ENCODE measurements around the gene FLII. TPM values are rescaled to one million over a fixed set of nuclear protein-coding genes. Genes with fewer than 3 reads are reported as not detected.
A peak's percentile ranks its signal among the peaks of the same experiment; 100 is the strongest.

FLII gene
- total RNA-seq, 1 donor from 2014 or later, result 275 TPM

DNA sequence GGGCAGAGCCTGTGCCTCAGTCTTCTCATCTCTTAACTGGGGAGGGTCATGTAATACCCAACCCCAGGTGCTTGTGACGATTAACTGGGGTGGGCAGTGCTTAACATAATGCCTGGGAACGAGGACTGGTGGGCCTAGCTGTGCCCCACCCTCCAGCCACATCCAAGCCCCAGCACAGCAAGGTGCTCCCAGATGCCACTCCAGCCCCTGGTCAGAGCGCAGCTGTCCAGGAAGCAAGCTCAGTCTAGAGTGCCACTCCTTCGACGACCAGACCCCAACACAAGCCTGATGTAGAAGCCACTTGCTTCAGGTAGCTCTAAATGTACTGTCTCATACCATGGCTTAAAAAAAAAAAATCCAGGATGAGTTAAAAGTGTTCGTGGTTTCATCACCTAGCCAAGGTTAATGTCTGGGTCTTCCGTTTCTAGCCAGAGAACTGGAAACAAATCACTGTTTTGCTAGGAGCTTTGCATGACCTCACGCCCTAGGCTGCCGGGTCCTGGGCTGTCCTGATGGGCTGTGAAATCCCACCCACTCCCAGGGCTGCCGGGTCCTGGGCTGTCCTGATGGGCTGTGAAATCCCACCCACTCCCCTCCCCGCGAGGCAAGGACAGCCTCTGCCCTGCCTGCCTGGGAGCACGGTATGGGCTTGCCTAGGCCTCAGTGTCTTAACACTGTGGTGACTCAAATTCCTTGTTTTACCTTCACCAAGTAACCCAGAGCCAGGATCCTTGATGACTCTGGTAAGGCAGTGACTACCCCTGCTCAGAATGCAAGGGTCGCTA is 9.6 kb upstream of the FLII start:
- Mint-ChIP-seq H3K27me3 (no peaks in the 10 kb centered on the region), H3K4me3 (no peak overlapping the region), H3K27ac (no peak overlapping the region), H3K9me3 (no peaks in the 10 kb centered on the region), H3K4me1 (peaks cover 3% of the 10 kb centered on the region), H3K36me3 (ENCODE audit: low read depth) (peaks cover 6% of the 10 kb centered on the region)
- intact Hi-C loops (cut with micrococcal nuclease), result no loop called here
- DNase-seq, result no peak

DNA sequence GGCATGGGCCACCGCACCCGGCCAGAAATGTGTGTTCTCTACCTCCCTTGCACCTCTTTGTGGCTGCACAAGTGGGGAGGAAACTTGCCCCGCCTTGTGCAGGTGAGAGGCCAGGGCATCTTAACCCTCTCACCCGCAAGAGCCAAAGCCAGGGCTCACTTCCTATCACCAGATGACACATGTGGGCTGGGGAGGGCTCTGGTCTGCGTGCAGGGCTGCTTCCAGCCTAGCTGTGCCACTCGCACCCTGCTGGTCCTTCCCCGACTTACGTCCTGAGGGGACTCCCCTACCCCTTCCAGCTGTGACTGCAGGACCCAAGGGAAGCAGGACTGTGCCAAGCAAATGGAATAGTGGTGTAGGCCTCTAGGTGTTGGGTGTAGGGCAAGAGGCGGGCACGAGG is 8.8 kb upstream of the FLII start:
- no peak overlapping the region for H3K4me3 Mint-ChIP-seq
- H3K36me3 Mint-ChIP-seq (ENCODE audit: low read depth), result peaks cover 4% of the 10 kb centered on the region
- H3K27me3 Mint-ChIP-seq, result no peaks in the 10 kb centered on the region
- no peak for DNase-seq
- H3K9me3 Mint-ChIP-seq, result no peaks in the 10 kb centered on the region
- H3K4me1 Mint-ChIP-seq, result peaks cover 3% of the 10 kb centered on the region
- intact Hi-C loops (cut with micrococcal nuclease), result no loop called here
- no peak overlapping the region for H3K27ac Mint-ChIP-seq

GRCh38 chr17:18263885-18264682 is 5.5 kb upstream of the FLII start:
- no peak overlapping the region for H3K27ac Mint-ChIP-seq
- no peaks in the 10 kb centered on the region for H3K9me3 Mint-ChIP-seq
- H3K4me1 Mint-ChIP-seq, result peaks cover 17% of the 10 kb centered on the region
- no peaks in the 10 kb centered on the region for H3K36me3 Mint-ChIP-seq (ENCODE audit: low read depth)
- no peak for DNase-seq
- no peak overlapping the region for H3K4me3 Mint-ChIP-seq
- intact Hi-C loops (cut with micrococcal nuclease), result no loop called here
- no peaks in the 10 kb centered on the region for H3K27me3 Mint-ChIP-seq

- Mint-ChIP-seq H3K27ac (no peak overlapping the region), H3K36me3 (ENCODE audit: low read depth) (peaks cover 3% of the 10 kb centered on the region), H3K27me3 (no peaks in the 10 kb centered on the region), H3K4me1 (peaks cover 22% of the 10 kb centered on the region), H3K9me3 (no peaks in the 10 kb centered on the region), H3K4me3 (no peak overlapping the region)
- intact Hi-C loops (cut with micrococcal nuclease), result no loop called here
- DNase-seq, result no peak
Observed at GRCh38 chr17:18262641-18263040, 4.1 kb upstream of the FLII start.

- Mint-ChIP-seq H3K9me3 (no peaks in the 10 kb centered on the region), H3K4me3 (peak overlapping the region; percentile 85), H3K4me1 (peaks cover 26% of the 10 kb centered on the region), H3K36me3 (ENCODE audit: low read depth) (peaks cover 3% of the 10 kb centered on the region), H3K27ac (peak overlapping the region; percentile 80), H3K27me3 (no peaks in the 10 kb centered on the region)
- intact Hi-C loops (cut with micrococcal nuclease), result no loop called here
- no peak for DNase-seq
Observed at GRCh38 chr17:18262111-18262510, 3.6 kb upstream of the FLII start.

DNA sequence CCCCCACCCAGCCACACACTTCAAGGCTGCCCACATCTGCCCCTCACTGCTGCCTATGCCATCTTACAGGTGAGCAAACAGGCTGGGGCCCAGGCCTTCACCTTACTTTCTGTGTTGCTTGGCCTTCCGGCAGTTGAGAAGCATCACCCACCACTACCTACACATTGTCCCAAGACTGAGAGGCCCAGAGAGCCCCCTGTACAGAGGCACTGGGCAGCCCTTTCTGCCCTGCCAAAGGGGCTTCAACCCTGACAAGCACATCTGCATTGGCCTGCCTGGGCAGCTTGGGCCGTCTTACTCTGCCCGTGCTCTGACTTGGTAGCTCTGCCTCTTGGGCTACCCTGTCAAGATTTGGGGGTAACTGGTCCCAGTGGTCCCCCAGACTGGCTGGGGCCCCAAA is 3.1 kb upstream of the FLII start:
- Mint-ChIP-seq H3K27me3 (no peaks in the 10 kb centered on the region), H3K27ac (peak overlapping the region; percentile 80)
- intact Hi-C loops (cut with micrococcal nuclease), result no loop called here

GRCh38 chr17:18261146-18261515 is 2.6 kb upstream of the FLII start:
- DNase-seq, result peak; percentile 77
- intact Hi-C loops (cut with micrococcal nuclease), result no loop called here
- Mint-ChIP-seq H3K27ac (peak overlapping the region; percentile 80), H3K4me3 (peak overlapping the region; percentile 85), H3K27me3 (no peaks in the 10 kb centered on the region), H3K4me1 (peaks cover 29% of the 10 kb centered on the region), H3K9me3 (no peaks in the 10 kb centered on the region), H3K36me3 (ENCODE audit: low read depth) (peaks cover 6% of the 10 kb centered on the region)

More for the DNA sequence above, 3.1 kb upstream of the FLII start:
- Mint-ChIP-seq H3K4me1 (peaks cover 29% of the 10 kb centered on the region), H3K9me3 (no peaks in the 10 kb centered on the region), H3K4me3 (peak overlapping the region; percentile 85), H3K36me3 (ENCODE audit: low read depth) (peaks cover 3% of the 10 kb centered on the region)
- peak; percentile 63 for DNase-seq

DNA sequence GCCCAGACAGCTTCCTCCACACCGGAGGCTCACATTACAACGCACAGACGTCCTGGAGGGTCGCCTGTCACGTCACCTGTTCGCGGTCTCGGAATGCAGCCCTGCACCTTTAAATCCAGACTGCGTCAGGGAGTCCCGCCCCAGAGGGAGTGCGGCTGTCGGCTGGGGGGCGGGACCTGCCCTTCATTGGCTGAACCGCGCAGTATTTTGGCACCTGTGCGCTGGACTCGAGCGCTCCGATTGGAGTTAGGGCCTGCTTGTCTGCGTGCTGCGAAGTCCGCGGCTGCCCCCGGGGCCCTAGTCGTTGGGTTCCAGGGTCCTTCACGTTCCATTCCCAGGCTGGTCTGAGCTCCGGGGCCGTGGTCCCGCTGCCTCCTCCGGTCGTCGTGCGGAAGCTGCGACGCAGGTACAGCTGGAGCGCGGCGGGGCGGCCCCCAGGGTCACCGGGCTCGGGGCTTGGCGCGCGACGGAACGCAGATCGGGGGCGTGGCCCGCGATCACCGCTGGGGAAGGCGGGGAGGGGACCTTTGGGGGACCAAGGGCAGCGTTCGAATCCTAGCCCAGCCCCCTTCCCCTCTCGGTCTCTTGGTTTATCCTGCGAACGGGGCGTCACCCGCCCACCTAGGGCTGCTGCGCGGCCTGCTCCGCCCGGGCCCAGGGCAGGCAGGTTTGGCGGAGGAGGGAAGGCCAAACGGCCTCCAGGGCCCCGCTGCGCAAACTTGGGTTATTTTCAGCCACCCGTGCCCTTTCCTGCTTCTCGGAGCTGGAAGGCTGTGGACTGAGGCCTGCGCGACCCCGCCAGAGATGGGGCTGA is 2.0 kb upstream of the FLII start, which contains the start of gene MIEF2:
MIEF2 (plus strand) TSS at position 331 of the 814 bp plus-strand sequence. CDS start 2,059 bp downstream, outside the sequence.
- Mint-ChIP-seq H3K4me3 (peak within 1 kb of the TSS; percentile 85), H3K36me3 (ENCODE audit: low read depth) (peaks cover 10% of the 10 kb centered on the region), H3K27ac (peak within 1 kb of the TSS; percentile 86), H3K27me3 (no peaks in the 10 kb centered on the region), H3K9me3 (no peaks in the 10 kb centered on the region), H3K4me1 (peaks cover 29% of the 10 kb centered on the region)
- intact Hi-C loops (cut with micrococcal nuclease), result loop anchor here (1.0 kb wide), 2 partner anchors 35 to 55 kb away; partner anchors contain the start of genes LLGL1 and SMCR8
- DNase-seq, result peak; percentile 98

DNA sequence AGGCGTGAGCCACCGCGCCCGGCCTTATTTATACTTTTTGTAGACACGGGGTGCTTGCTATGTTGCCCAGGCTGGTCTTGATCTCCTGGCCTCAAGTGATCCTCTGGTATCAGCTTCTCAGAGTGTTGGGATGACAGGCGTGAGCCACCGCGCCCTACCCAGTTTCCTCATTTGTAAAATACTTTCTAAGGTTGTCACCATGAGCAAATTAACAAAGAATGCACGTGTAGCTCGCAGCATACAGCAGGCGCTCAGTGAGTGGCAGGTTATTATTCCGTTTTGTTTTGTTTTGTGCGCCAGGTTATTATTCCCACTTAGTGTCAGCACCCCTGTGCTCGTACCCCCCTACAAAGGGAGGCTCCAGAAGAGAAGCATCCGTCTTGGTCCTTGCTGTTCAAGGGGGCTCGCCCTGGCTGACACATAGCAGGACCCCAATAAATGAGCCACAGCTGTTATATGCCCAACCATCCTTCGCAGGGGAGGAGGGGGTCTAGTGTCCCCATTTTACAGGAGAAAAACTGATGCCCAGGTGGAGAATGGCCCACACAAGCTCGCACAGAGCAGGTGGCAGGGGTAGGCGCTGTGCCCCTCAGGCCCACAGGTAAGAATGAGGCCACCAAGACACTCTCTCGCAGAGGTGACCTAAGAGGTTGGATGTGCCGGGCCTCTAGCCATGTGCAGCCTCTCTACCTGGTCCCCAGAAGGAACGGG is 1.2 kb upstream of the FLII start:
- intact Hi-C loops (cut with micrococcal nuclease), result loop anchor here (1.0 to 5.0 kb wide), 3 partner anchors 34 to 103 kb away; partner anchors contain the start of genes LLGL1, SHMT1 and SMCR8
- peaks cover 29% of the 10 kb centered on the region for H3K4me1 Mint-ChIP-seq
- H3K27ac Mint-ChIP-seq, result peak overlapping the region; percentile 86
- H3K27me3 Mint-ChIP-seq, result no peaks in the 10 kb centered on the region
- no peak for DNase-seq
- peaks cover 15% of the 10 kb centered on the region for H3K36me3 Mint-ChIP-seq (ENCODE audit: low read depth)
- H3K4me3 Mint-ChIP-seq, result peak overlapping the region; percentile 85
- H3K9me3 Mint-ChIP-seq, result no peaks in the 10 kb centered on the region

GRCh38 chr17:18257982-18258355 is 569 bp downstream of the FLII start:
- intact Hi-C loops (cut with micrococcal nuclease), result loop anchor here (1.0 to 5.0 kb wide), 2 partner anchors 75 to 104 kb away; partner anchors contain the start of genes ALKBH5 and SHMT1
- Mint-ChIP-seq H3K27ac (peak overlapping the region; percentile 90), H3K4me1 (peaks cover 29% of the 10 kb centered on the region), H3K36me3 (ENCODE audit: low read depth) (peaks cover 23% of the 10 kb centered on the region), H3K27me3 (no peaks in the 10 kb centered on the region), H3K4me3 (peak overlapping the region; percentile 99), H3K9me3 (no peaks in the 10 kb centered on the region)
- DNase-seq, result peak; percentile 86

GRCh38 chr17:18257268-18257981 is 1.1 kb downstream of the FLII start:
- Mint-ChIP-seq H3K27me3 (no peaks in the 10 kb centered on the region), H3K27ac (peak overlapping the region; percentile 90), H3K9me3 (no peaks in the 10 kb centered on the region), H3K4me3 (peak overlapping the region; percentile 99), H3K4me1 (peaks cover 29% of the 10 kb centered on the region), H3K36me3 (ENCODE audit: low read depth) (peaks cover 29% of the 10 kb centered on the region)
- peak; percentile 68 for DNase-seq
- intact Hi-C loops (cut with micrococcal nuclease), result loop anchor here (5.0 kb wide), 1 partner anchor 105 kb away; the partner anchor contains the start of gene SHMT1

DNA sequence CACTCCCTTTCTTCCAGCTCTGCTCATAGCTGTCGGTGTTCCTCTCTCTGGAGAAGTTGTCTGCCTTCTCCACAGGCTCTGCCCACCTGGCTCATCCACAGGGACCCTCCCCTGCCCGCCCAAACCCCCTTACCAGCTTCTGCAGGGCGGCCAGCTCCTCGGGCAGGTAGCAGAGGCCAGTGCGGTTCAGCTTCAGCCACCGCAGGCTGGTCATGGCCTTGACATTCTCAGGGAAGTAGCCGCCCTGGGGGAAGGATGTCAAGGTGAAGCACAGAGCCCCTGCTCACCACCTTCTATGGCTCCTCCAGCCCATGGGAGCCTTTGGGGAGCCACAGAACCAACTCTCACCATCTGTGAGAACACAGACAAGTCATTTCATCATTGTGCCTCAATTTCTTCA is 1.8 kb downstream of the FLII start:
- H3K27me3 Mint-ChIP-seq, result no peaks in the 10 kb centered on the region
- intact Hi-C loops (cut with micrococcal nuclease), result loop anchor here (5.0 kb wide), 1 partner anchor 106 kb away; the partner anchor contains the start of gene SHMT1
- peak overlapping the region; percentile 99 for H3K4me3 Mint-ChIP-seq
- H3K27ac Mint-ChIP-seq, result peak overlapping the region; percentile 29
- no peak for DNase-seq
- no peaks in the 10 kb centered on the region for H3K9me3 Mint-ChIP-seq
- H3K36me3 Mint-ChIP-seq (ENCODE audit: low read depth), result peaks cover 32% of the 10 kb centered on the region
- peaks cover 27% of the 10 kb centered on the region for H3K4me1 Mint-ChIP-seq
